HG03565 (cell line): ENCODE measurements around the gene GCSH.
A peak's percentile ranks its signal among the peaks of the same experiment; 100 is the strongest.
"Not testable (repeated sequence)": the region's sequence is repeated elsewhere in the genome, so short reads cannot be mapped to it uniquely, and the experiment has no call there.

Experiments
- ATAC-seq: cut with Tn5 transposase; IDR thresholded peaks from one replicate; pipeline ENCODE4 v1.9.1; 2021; ENCODE audit warnings: mild to moderate bottlenecking, moderate library complexity; ENCODE audit not compliant: unreplicated experiment

GCSH gene

DNA sequence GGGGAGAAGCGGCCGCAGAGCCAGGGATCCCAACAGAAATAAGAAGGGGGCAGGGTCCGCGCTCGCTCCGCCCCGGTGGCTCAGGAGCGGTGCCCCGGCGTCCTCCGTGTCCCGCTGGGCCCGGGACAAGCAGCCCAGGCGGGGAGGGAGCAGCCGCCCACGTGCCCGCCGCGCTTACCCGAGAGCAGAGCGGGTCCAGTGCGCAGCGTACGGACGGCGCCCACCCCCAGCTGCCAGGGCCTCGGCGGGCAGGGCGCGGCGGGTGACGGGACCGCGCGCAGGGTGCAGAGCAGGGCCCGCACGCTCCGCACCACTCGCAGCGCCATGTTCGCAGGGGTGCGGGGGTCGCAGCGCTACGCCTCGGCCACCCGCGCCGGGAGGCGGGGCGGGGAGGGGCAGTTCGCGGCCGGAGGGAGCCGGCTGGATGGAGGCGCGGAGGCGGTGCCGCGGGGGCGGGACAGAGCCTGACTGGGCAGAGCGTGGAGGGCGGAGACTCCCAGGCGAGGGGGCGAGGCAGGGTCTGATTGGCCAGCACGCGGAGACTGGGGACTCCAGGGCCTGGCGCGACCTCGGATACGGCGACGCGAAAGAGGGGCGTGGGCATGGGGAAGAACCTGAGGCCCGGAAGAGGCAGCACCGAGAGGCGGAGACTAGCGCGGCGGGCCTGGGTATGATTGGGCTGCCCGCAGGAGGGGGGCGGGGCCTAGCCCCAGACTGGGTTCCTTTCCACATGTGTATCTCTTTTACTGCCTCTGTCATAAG lies at the start of gene GCSH:
GCSH (minus strand) TSS at position 443 of the 762 bp plus-strand sequence; CDS start at position 326, 117 bp downstream.
- ATAC-seq = peak; percentile 94

DNA sequence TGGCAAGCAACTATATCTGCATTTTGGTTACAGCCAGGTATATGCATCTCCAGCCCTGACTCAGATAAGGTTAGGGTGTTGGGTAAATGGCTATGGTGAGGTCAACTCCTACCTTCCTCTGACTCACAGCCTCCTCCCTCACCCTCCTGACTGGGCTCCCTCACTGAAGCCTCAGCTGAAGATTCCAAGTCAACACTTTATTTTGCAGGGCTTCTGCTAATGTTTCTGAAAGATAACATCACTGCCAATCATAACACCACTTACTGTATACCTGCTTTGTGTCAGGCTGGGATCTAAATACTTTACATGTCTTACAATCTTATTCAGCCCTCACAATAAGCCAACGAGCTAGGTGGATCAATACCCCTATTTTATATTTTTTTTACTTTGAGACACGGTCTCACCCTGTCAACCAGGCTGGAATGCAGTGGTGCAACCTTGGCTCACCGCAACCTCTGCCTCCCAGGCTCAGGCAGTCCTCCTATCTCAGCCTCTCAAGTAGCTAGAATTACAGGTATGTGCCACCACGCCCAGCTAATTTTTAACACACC lies 47.8 kb upstream of the GCSH start:
- ATAC-seq = no peak

- ATAC-seq = no peak
Observed at GRCh38 chr16:81142864-81143263, 46.7 kb upstream of the GCSH start.

- ATAC-seq = no peak
Observed at GRCh38 chr16:81140930-81141780, 45.0 kb upstream of the GCSH start.

- ATAC-seq = no peak
Observed at GRCh38 chr16:81138831-81139557, 42.8 kb upstream of the GCSH start.

- no peak for ATAC-seq
Observed at GRCh38 chr16:81137754-81138153, 41.6 kb upstream of the GCSH start.

DNA sequence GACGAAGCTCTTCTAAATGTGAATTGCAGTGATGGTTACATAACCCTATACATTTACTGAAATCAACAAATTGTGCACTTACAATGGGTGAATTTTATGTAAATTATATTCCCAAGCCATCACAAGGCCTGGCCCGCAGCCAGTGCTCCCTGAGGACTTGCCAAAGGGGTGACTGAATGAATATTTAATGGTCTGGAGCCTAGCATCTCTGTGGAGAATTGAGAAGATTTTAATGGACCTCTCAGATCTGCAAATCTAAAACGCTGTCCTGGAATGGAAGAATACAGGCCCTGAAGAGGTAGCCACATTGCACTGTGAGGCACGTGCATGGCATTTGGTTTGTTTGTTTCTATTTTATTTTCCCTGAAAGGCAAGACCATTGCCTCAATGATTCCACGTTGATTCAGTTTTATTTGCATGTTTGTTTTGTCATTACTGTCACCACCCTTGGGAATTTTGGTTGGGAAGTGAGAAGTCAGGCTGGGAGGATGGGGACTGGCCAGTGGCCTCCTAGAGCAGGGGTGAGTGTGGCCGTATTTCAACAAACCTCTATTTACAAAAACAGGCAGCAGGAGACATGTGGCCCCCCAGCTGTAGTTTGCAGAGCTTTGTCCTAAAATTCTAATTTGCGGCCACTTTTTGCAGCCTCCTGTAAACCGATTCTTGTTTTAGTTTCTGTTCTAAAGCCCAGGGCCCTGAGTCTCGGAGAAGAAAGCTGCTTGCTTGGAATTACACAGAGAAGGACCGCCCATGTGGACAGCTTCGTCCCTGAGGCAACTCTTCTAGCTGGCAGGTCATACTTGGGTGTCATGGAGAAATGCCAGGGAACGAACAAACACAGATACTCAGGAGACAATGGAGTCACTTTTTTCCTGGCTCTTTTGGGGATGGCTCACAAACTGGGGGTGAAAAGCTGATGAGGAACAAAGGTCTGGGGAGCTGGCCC lies 40.5 kb upstream of the GCSH start:
- ATAC-seq = no peak

- ATAC-seq = no peak
Observed at GRCh38 chr16:81130126-81130525, 33.9 kb upstream of the GCSH start.

GRCh38 chr16:81128726-81129524 lies 32.7 kb upstream of the GCSH start:
- ATAC-seq = no peak

GRCh38 chr16:81127051-81127450 lies 30.9 kb upstream of the GCSH start:
- no peak for ATAC-seq

GRCh38 chr16:81123092-81123852 lies 27.1 kb upstream of the GCSH start:
- ATAC-seq = no peak

- ATAC-seq = no peak
Observed at GRCh38 chr16:81121474-81121990, 25.3 kb upstream of the GCSH start.

DNA sequence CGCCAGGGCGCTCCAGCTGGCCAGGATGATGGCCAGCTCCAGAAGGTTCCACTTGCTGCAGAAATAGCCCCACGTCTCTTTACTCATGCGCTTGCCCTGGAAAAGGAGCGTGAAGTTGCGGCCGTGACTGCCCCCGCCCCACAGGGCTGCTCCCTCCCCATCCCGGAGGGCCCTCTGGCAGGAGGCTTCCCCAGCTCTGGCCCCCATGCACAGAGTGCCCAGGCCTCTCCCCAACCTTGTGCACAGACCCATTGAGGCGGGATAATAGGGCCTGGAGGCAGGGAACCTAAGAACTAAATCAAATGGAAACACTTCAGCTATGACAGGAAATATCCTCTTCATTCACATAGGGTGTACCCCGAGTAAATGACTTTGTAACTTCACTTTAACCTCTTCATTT lies 21.2 kb upstream of the GCSH start:
- ATAC-seq = no peak

DNA sequence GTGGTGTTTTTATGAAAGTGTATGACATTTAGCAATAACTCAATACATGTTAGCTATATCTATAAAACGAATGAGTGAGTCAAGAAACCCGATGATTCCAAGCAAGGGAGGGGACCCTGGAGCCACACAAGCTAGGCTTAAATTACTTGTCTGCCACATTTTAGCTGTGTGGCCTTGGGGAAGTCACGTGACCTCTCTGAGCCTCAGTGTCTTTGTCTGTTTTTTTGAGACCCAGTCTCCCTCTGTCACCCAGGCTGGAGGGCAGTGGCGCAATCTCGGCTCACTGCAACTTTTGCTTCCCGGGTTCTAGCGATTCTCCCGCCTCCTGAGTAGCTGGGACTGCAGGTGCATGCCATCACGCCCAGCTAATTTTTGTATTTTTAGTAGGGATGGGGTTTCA lies 20.1 kb upstream of the GCSH start:
- no peak for ATAC-seq

DNA sequence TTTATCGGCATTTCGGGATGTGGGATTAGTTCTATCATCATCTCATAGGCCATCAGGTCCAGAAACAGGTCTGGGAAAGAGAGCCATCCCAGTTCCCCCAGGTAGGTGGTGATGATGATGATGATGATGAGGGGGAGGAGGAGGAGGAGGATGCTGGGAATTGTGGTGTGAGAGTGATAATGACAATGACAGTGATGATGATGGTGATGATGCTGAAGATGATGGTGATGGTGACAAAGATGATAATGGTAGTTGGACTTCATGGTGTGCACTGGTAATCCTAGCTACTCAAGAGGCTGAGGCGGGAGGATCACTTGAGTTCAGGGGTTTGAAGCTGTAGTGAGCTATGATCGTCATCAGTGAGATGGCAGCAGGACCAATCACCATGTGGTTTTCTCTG lies 16.3 kb upstream of the GCSH start:
- no peak for ATAC-seq

DNA sequence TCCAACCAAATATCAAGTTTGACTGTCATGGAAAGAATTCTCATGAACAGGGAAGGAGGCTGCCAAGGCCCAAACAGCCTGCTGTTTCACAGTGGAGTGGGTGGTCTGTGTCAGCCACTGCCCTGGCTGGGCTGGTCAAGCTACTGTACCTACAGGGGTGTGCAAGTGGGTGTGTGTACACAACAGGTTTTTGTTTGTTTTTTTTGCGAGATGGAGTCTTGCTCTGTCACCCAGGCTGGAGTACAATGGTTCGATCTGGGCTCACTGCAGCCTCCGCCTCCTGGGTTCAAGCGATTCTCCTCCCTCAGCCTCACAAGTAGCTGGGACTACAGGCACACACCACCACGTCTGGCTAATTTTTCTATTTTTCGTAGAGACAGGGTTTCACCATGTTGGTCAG lies 13.1 kb upstream of the GCSH start:
- ATAC-seq = not testable (repeated sequence)

- ATAC-seq = no peak
Observed at GRCh38 chr16:81107511-81107910, 11.3 kb upstream of the GCSH start.

DNA sequence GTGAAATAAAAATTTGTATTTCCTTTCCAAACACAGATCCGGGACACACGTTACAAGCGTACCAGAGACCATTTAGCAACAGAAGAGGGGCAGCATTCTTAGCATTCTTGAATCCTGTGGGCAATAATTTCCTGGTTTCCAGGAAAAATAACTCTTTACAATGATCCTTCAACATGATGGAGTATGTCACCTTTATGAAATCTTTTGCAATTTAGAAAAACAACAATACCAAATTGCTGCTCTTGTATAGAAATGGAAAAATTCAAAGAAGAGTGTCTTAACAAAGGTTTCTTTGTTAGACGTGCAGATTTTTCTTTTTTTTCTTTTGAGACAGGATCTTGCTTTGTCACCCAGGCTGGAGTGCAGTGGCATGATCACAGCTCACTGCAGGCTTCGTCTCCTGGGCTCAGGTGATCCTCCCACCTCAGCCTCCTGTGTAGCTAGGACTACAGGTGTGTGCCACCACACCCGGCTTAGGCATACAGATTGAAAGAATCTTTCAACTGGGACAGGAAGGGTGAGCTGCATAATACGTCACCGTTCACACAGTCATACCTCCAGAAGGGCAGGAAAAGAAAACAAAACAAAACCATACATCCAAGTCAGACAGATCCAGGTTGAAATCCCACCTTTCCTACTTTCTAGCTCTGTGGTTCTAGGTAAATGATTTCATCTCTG lies 10.8 kb upstream of the GCSH start:
- no peak for ATAC-seq
